Activated T-helper 1 cell treated with anti-CD3 and anti-CD28 coated beads, Interleukin-12 subunit alpha, Interleukin-12 subunit beta, Interleukin-2, Interleukin-4 antibody, amounts not matched to agents 30 ng/mL and 10 ng/mL and 1 ng/mL, durations not matched to agents 14 hours and 24 hours and 36 hours (primary cell): ENCODE data around the gene SERPINB6. TPM values are rescaled to one million over a fixed set of nuclear protein-coding genes. Genes with fewer than 3 reads are reported as not detected.
A peak's percentile ranks its signal among the peaks of the same experiment; 100 is the strongest.

Experiments used
- DNase-seq: peaks from one replicate; pipeline ENCODE4 v3.0.0; 2021; ENCODE audit warnings: low spot score
- H3K27ac Mint-ChIP-seq: one replicate; pipeline ENCODE4 v1.8.0; 2021; ENCODE audit warnings: mild to moderate bottlenecking, mixed read lengths
- H3K27me3 Mint-ChIP-seq: one replicate; pipeline ENCODE4 v1.8.0; 2022; ENCODE audit warnings: mild to moderate bottlenecking, moderate library complexity, mixed read lengths; ENCODE audit not compliant: insufficient read depth
- H3K36me3 Mint-ChIP-seq: one replicate; pipeline ENCODE4 v1.8.0; 2021; ENCODE audit warnings: low read depth, mixed read lengths
- H3K4me1 Mint-ChIP-seq: one replicate; pipeline ENCODE4 v1.8.0; 2021; ENCODE audit warnings: low read depth, mixed read lengths
- H3K4me3 Mint-ChIP-seq: one replicate; pipeline ENCODE4 v1.8.0; 2021; ENCODE audit warnings: mild to moderate bottlenecking, moderate library complexity, mixed read lengths
- H3K9me3 Mint-ChIP-seq: one replicate; pipeline ENCODE4 v1.8.0; 2021; ENCODE audit warnings: mixed read lengths
- intact Hi-C: fragments of 100-400 bp; cut with micrococcal nuclease; formaldehyde crosslinking; loops from one replicate; pipeline ENCODE4 v1.15.1; 2024
- total RNA-seq: library from RNA; stranded (reverse); gene quantifications from 2 replicates; pipeline ENCODE4 v1.2.3, GENCODE V29; 2022

Gene SERPINB6
- total RNA-seq, result 33.7 and 34.9 TPM in 2 replicates

DNA sequence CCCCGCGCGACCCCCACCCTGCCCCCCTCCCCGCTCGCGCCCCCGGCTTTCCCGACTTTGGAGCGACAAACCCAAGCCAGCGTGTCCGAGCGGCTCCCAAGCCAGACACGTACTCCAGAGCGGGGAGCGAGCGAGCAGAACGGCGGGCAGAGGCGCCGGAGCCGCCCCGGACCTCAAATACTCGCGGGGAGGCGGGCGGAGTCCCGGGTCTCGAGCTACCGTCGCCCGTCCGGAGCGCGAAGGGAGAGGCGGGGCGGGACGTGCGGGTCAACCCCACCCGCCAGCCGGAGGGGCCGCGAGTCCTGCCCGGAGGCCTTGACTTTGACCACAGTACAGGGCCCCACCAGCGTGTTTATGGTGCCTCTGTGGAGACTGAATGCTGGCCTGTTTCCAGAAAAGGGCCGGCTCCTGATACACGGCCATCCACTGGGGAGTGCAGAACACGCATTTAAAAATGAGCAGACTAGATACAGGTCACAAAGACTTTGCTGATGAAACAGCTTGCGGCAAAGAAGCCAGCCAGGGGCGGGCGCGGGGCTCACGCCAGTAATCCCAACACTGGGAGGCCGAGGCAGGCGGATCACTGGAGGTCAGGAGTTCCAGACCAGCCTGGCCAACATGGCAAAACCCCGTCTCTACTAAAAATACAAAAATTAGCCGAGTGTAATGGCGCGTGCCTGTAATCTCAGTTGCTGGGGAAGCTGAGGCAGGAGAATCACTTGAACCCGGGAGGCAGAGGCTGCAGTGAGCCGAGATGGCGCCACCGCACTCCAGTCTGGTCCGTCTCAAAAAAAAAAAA, at the start of gene SERPINB6:
Gene SERPINB6 (minus strand): TSS at position 148 of the 799 bp plus-strand sequence. CDS start 12,235 bp downstream, outside the sequence.
- Mint-ChIP-seq H3K9me3 (peaks cover 5% of the 10 kb centered on the region), H3K4me3 (peak within 1 kb of the TSS; percentile 85), H3K36me3 (peaks cover 9% of the 10 kb centered on the region), H3K27me3 (peaks cover 40% of the 10 kb centered on the region), H3K4me1 (peaks cover 16% of the 10 kb centered on the region), H3K27ac (peak within 1 kb of the TSS; percentile 83)
- peak; percentile 23 for DNase-seq
- intact Hi-C loops, result loop anchor here (1.0 to 2.0 kb wide), 3 partner anchors 18 to 31 kb away; no protein-coding TSS in a partner anchor

DNA sequence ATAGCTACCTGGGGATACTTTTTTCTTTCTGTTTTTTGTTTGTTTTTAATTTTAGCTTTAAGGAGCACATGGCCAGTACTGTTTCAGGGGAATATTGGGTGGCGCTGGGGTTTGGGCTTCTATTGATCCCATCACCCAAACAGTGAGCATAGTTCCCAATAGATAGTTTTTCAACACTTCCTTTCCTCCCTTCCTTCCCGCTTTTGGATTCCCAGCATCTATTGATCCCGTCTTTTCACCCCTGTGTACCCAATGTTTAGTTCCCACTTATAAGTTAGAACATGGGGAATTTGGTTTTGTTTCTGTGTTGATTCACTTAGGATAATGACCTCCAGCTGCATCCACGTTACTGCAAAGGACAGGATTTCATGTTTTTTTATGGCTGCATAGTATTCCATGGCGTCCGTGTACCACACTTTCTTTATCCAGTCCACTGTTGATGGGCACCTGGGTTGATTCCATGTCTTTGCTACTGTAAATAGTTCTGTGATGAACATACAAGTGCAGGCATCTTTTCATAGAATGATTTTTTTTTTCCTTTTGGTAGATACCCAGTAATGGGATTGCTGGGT, 48.5 kb upstream of the SERPINB6 start:
- Mint-ChIP-seq H3K27me3 (no peaks in the 10 kb centered on the region), H3K27ac (no peak overlapping the region), H3K36me3 (peaks cover 44% of the 10 kb centered on the region), H3K4me3 (no peak overlapping the region), H3K4me1 (peaks cover 30% of the 10 kb centered on the region), H3K9me3 (peaks cover 4% of the 10 kb centered on the region)
- DNase-seq, result no peak
- intact Hi-C loops, result no loop called here

DNA sequence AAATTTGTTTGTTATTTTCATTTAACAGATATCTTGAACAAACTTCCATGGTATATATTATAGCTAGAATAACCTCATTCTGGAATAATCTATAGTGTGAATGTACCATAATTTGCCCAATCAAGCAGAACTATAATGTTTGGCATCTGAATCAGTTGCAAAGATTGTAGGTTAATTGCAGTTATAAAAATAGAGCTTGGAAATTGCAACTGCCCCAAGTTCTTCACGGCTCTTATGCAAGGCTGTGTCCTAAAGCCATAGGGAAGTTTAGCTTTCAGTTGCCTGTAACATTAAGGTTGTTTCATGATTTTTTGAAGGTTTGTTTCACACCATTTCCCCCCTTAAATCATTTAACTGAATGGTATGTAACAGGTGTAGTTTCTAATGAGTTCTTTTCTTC, 47.7 kb upstream of the SERPINB6 start:
- Mint-ChIP-seq H3K36me3 (peaks cover 48% of the 10 kb centered on the region), H3K4me3 (no peak overlapping the region), H3K9me3 (peaks cover 4% of the 10 kb centered on the region), H3K27me3 (no peaks in the 10 kb centered on the region), H3K27ac (no peak overlapping the region), H3K4me1 (peaks cover 28% of the 10 kb centered on the region)
- no peak for DNase-seq
- intact Hi-C loops, result no loop called here

DNA sequence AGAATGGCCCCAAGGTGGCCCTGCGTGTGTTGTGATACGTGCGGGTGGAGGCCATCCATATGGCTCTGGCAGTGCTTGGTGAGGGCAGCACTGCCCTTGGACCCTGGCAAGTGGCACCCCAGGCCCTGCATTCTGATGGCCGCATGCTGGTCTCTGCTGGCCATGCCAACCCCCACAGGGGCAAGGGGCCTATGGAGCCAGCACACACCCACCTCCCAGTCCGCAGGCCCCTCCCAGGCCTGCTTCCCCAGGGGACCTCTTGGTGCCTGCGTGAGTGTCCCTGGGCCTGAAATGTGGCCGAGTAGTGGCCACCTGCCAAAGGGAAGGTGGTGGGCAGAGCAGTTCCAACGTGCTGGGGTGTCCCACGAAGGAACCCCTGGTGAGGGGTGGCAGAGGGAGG, 45.9 kb upstream of the SERPINB6 start:
- peaks cover 11% of the 10 kb centered on the region for H3K9me3 Mint-ChIP-seq
- H3K36me3 Mint-ChIP-seq, result peaks cover 48% of the 10 kb centered on the region
- no peak overlapping the region for H3K27ac Mint-ChIP-seq
- no peak for DNase-seq
- H3K4me1 Mint-ChIP-seq, result peaks cover 19% of the 10 kb centered on the region
- no peak overlapping the region for H3K4me3 Mint-ChIP-seq
- H3K27me3 Mint-ChIP-seq, result no peaks in the 10 kb centered on the region
- intact Hi-C loops, result no loop called here

DNA sequence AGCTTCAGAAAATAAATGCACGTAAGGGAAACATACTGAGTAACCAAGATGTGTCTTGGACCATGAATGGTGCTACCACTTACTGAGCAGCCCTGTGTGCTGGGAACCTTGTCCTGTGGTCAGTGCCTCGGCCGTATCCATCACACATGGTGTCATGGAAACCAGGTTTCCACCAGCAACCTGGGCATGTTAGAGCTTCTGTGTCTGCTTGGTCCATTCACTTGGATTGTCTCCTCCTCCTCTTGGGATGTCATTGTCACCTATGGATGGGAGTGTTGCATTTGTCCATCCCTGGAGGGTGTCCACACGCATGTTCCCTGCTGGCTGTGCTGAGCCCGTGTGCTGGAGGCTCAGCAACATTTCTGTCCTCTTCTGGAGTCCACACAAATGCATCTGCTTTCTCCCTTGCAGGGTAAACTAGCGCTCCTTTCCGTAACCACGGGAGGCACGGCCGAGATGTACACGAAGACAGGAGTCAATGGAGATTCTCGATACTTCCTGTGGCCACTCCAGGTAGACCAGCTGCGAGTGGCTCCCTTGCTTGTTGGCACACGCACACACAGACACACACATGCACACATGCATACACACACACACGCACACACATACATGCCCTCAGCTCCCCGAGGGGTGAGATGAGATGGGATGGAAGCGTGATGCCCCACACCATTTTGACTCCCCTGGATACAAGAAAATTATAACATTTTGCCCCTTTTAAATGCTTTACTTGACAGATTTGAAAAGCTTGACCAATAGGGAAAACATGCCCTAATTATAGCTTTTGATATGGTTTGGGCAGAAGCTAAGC, 45.3 kb upstream of the SERPINB6 start:
- H3K36me3 Mint-ChIP-seq, result peaks cover 54% of the 10 kb centered on the region
- no peak for DNase-seq

DNA sequence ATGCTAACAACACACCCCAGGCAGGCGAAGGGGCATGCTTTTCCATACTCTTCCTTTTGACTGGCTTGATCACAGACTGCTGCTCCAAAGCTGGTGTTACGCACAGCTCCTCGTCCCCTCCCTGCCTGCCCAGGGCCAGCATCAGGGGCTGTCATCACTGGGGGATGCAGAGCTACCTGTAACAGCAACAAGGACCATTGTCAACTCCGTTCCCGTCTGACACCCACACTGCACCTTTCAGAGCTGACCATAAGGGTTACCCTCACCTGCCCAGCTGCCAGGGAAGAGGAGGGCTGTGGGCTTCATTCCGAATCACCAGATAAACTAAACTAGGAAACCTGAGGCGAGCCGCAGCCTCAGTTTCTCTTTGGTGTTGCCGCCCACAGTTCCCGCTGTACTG, 43.8 kb upstream of the SERPINB6 start:
- Mint-ChIP-seq H3K4me1 (peaks cover 13% of the 10 kb centered on the region), H3K27me3 (no peaks in the 10 kb centered on the region), H3K4me3 (no peak overlapping the region), H3K36me3 (peaks cover 64% of the 10 kb centered on the region), H3K9me3 (peaks cover 28% of the 10 kb centered on the region), H3K27ac (no peak overlapping the region)
- no peak for DNase-seq
- intact Hi-C loops, result no loop called here

More for the DNA sequence above, 45.3 kb upstream of the SERPINB6 start:
- no peaks in the 10 kb centered on the region for H3K27me3 Mint-ChIP-seq
- intact Hi-C loops, result no loop called here
- no peak overlapping the region for H3K27ac Mint-ChIP-seq
- no peak overlapping the region for H3K4me3 Mint-ChIP-seq
- H3K4me1 Mint-ChIP-seq, result peaks cover 19% of the 10 kb centered on the region
- H3K9me3 Mint-ChIP-seq, result peaks cover 17% of the 10 kb centered on the region

DNA sequence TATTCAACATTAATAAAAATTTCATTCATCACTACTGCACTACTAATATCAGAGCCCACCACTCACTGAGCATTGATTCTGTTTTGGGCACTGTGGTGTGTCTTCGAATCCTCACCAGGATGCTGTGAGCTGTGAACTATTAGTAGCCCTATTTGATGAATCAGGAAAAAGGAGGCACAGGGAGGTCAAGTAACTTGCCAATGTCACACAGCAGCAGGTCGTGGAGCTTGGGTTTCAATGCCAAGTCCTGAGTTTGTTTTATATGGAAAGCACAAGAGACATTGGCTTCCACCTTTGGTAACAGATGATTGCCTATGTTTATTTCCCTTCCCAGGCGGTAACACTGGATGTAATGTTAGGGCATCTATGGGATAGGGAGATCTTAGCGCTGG, 43.3 kb upstream of the SERPINB6 start:
- Mint-ChIP-seq H3K36me3 (peaks cover 64% of the 10 kb centered on the region), H3K27me3 (no peaks in the 10 kb centered on the region)
- DNase-seq, result no peak

DNA sequence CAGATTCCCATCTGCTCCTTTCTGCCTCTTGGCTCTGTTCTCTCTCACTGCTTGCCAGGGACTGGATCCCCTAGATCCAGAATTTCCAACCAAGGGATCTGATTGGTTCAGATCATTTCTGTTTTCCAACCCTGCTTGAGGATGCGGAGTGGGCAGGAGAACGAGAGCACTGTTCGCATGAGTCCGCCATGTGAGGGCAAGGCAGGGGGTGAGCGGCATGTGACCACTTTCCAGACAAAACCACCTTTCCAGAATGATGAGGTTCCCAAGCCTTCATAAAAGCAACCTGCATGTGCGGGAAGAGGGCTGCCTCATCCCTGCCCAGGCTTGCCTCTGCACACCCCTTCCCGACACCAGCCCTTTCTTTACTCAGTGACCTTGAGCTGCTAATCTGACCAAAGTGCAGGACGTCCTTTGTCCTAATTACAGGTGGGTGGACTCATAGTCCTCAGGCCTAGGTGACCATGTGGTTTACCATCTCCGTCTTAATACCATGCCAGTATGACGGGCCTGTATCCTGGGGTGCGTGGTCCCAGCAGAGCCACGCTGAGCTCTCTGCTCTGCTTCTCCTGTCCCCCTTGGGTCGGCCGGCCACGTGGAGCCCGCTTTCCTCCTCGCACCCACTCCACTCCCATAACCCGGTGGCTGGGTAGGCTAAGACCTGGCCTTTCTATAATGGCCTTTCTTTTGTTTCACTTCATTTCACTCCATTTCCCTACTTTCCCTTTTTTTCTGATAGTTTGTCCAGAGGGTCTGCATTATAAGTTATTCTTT, 42.7 kb upstream of the SERPINB6 start:
- DNase-seq, result no peak
- Mint-ChIP-seq H3K4me3 (no peak overlapping the region), H3K4me1 (peaks cover 6% of the 10 kb centered on the region), H3K27me3 (no peaks in the 10 kb centered on the region), H3K9me3 (peaks cover 38% of the 10 kb centered on the region), H3K36me3 (peaks cover 68% of the 10 kb centered on the region), H3K27ac (no peak overlapping the region)
- intact Hi-C loops, result no loop called here

More for the DNA sequence above, 43.3 kb upstream of the SERPINB6 start:
- H3K4me1 Mint-ChIP-seq, result peaks cover 10% of the 10 kb centered on the region
- peaks cover 33% of the 10 kb centered on the region for H3K9me3 Mint-ChIP-seq
- no peak overlapping the region for H3K27ac Mint-ChIP-seq
- intact Hi-C loops, result no loop called here
- H3K4me3 Mint-ChIP-seq, result no peak overlapping the region

DNA sequence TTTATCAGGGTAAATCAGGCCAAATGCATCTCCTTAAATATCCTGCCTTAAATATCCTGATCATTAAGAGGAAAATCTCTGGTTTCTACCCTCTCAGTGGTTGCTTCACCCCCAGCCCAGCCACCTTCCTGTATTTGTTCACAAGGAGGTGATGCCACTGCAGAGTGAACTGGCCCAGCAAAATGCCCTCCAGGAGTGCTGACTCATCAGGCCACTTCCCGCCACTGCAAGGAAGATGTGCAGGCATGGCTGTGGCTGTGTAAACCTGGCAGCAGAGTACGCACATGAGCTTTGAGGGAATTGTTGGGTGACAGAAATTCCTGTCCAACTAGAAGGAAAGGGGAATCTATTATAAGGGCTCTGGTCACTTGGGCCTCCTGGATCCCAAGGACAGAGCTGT, 42.1 kb upstream of the SERPINB6 start:
- Mint-ChIP-seq H3K9me3 (peaks cover 38% of the 10 kb centered on the region), H3K27ac (no peak overlapping the region), H3K27me3 (no peaks in the 10 kb centered on the region), H3K36me3 (peaks cover 74% of the 10 kb centered on the region), H3K4me1 (peaks cover 6% of the 10 kb centered on the region), H3K4me3 (no peak overlapping the region)
- intact Hi-C loops, result no loop called here
- no peak for DNase-seq

DNA sequence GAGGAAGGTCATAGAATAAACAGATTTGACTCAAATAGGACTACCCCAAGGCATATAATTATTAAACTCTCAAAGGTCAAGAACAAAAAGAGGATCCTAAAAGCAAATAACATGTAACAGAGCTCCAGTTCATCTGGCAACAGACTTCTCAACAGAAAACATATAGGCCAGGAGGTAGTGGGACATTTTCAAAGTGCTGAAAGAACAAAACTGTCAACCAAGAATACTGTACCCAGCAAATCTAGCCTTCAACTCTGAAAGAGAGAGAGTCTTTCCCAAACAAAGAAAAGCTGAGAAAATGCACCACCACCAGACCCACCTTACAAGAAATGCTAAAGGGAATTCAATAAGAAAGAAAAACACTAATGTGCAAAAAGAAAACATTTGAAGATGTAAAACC, 40.2 kb upstream of the SERPINB6 start:
- H3K36me3 Mint-ChIP-seq, result peaks cover 75% of the 10 kb centered on the region
- H3K27ac Mint-ChIP-seq, result no peak overlapping the region
- intact Hi-C loops, result no loop called here
- H3K4me1 Mint-ChIP-seq, result peaks cover 6% of the 10 kb centered on the region
- no peak overlapping the region for H3K4me3 Mint-ChIP-seq
- H3K9me3 Mint-ChIP-seq, result peaks cover 38% of the 10 kb centered on the region
- H3K27me3 Mint-ChIP-seq, result no peaks in the 10 kb centered on the region
- DNase-seq, result no peak

DNA sequence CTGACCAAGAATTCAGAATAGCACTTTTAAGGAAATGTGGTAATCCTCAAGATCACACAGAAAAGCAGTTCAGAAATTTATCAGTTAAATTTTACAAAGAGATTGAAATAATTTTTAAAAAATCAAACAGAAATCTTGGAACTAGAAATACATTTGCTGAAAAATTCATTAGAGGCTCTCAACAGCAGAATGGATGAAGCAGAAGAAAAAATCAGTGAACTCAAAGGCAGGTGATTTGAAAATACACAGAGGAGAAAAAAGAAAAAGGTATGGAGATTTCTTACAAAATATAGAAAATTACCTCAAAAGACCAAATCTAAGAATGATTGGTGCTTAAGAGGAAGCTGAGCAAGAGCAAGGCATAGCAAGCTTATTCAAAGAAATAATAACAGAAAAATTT, 39.8 kb upstream of the SERPINB6 start:
- H3K4me3 Mint-ChIP-seq, result no peak overlapping the region
- H3K4me1 Mint-ChIP-seq, result peaks cover 6% of the 10 kb centered on the region
- DNase-seq, result no peak
- peaks cover 38% of the 10 kb centered on the region for H3K9me3 Mint-ChIP-seq
- no peak overlapping the region for H3K27ac Mint-ChIP-seq
- intact Hi-C loops, result no loop called here
- no peaks in the 10 kb centered on the region for H3K27me3 Mint-ChIP-seq
- H3K36me3 Mint-ChIP-seq, result peaks cover 77% of the 10 kb centered on the region

DNA sequence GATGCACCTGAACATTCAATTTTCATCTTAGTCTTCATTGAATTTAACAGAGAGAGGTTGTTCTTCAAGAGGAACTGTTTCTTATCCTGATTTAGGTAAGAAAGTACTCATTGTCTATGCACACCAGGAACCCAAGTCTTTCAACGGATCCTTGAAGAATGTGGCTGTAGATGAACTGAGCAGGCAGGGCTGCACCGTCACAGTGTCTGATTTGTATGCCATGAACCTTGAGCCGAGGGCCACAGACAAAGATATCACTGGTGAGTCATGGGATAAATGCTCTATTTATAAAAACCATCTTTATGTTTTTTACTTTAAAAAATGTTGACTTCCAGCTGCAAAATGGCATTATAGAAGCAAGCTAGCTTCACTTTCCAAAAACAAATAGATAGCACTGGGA, 38.6 kb upstream of the SERPINB6 start:
- intact Hi-C loops, result no loop called here
- no peaks in the 10 kb centered on the region for H3K27me3 Mint-ChIP-seq
- H3K36me3 Mint-ChIP-seq, result peaks cover 81% of the 10 kb centered on the region
- H3K4me1 Mint-ChIP-seq, result peaks cover 6% of the 10 kb centered on the region
- DNase-seq, result no peak
- no peak overlapping the region for H3K27ac Mint-ChIP-seq
- no peak overlapping the region for H3K4me3 Mint-ChIP-seq
- peaks cover 38% of the 10 kb centered on the region for H3K9me3 Mint-ChIP-seq
